Measurements from ENCODE around the gene DNAJC27.

GRCh38 chr2:25018681-25019080 is 46.9 kb upstream of the DNAJC27 start:
- TF ChIP-seq POLR2AphosphoS5 (IDR thresholded peaks at IDR 0.05; ENCODE audit: low read depth, low read length) (no peak), RFX5 (IDR thresholded peaks at IDR 0.05; ENCODE audit: low read length) (no peak), FOXJ3 (CRISPR knock-in tag; IDR thresholded peaks at IDR 0.05) (no peak), MAX (IDR thresholded peaks at IDR 0.05; ENCODE audit: low read depth) (no peak), FOSL2 (IDR thresholded peaks at IDR 0.05; ENCODE audit: borderline replicate concordance, low read depth) (no peak), TAF1 (IDR thresholded peaks at IDR 0.05; ENCODE audit: borderline replicate concordance, low read depth, low read length) (no peak), EP300 (IDR thresholded peaks at IDR 0.05; ENCODE audit: borderline replicate concordance in 1 of 2, low read depth in 1 of 2, low read length in 1 of 2) (no peak), SMC3 (IDR thresholded peaks at IDR 0.05; ENCODE audit: low read depth, low read length) (no peak), ELF1 (IDR thresholded peaks at IDR 0.05) (no peak), NFIC (IDR thresholded peaks at IDR 0.05; ENCODE audit: borderline replicate concordance) (no peak), MEF2A (IDR thresholded peaks at IDR 0.05; ENCODE audit: borderline replicate concordance, low read depth) (no peak), EZH2phosphoT487 (IDR thresholded peaks at IDR 0.05; ENCODE audit: borderline replicate concordance, low read depth) (no peak)
- TF ChIP-seq, protein P1, sequence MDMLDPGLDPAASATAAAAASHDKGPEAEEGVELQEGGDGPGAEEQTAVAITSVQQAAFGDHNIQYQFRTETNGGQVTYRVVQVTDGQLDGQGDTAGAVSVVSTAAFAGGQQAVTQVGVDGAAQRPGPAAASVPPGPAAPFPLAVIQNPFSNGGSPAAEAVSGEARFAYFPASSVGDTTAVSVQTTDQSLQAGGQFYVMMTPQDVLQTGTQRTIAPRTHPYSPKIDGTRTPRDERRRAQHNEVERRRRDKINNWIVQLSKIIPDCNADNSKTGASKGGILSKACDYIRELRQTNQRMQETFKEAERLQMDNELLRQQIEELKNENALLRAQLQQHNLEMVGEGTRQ (IDR thresholded peaks at IDR 0.05; ENCODE audit: borderline replicate concordance, low read depth, low read length) = no peak
- TF ChIP-seq, protein P2, sequence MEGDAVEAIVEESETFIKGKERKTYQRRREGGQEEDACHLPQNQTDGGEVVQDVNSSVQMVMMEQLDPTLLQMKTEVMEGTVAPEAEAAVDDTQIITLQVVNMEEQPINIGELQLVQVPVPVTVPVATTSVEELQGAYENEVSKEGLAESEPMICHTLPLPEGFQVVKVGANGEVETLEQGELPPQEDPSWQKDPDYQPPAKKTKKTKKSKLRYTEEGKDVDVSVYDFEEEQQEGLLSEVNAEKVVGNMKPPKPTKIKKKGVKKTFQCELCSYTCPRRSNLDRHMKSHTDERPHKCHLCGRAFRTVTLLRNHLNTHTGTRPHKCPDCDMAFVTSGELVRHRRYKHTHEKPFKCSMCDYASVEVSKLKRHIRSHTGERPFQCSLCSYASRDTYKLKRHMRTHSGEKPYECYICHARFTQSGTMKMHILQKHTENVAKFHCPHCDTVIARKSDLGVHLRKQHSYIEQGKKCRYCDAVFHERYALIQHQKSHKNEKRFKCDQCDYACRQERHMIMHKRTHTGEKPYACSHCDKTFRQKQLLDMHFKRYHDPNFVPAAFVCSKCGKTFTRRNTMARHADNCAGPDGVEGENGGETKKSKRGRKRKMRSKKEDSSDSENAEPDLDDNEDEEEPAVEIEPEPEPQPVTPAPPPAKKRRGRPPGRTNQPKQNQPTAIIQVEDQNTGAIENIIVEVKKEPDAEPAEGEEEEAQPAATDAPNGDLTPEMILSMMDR (IDR thresholded peaks at IDR 0.05) = no peak
